Parathyroid adenoma (tissue), 2 donors: ENCODE results near the gene RIIAD1.
"Not testable (repeated sequence)": the region's sequence is repeated elsewhere in the genome, so short reads cannot be mapped to it uniquely, and the experiment has no call there.

Source experiments
- H2AFZ ChIP-seq: fragments of 300-600 bp; sonication (generic); one replicate; pipeline ENCODE4 v1.7.0; 2017; ENCODE audit warnings: antibody characterized with exemption, mild to moderate bottlenecking
- H3K27ac ChIP-seq: fragments of 300-600 bp; sonication (generic); one replicate; pipeline ENCODE4 v1.7.0; 2017
- H3K27me3 ChIP-seq: fragments of 300-600 bp; sonication (generic); one replicate; pipeline ENCODE4 v1.7.0; 2017; ENCODE audit warnings: low read length; ENCODE audit not compliant: control insufficient read depth, insufficient read depth
- H3K36me3 ChIP-seq: fragments of 300-600 bp; sonication (generic); one replicate; pipeline ENCODE4 v1.7.0; 2017; ENCODE audit warnings: low read length; ENCODE audit not compliant: control insufficient read depth, insufficient read depth
- H3K4me1 ChIP-seq: fragments of 300-600 bp; sonication (generic); one replicate; pipeline ENCODE4 v1.7.0; 2017; ENCODE audit warnings: control low read depth
- H3K4me2 ChIP-seq: fragments of 300-600 bp; sonication (generic); one replicate; pipeline ENCODE4 v1.7.0; 2017; ENCODE audit warnings: low read length
- H3K4me3 ChIP-seq: fragments of 300-600 bp; sonication (generic); one replicate; pipeline ENCODE4 v1.7.0; 2017; ENCODE audit warnings: low read depth, low read length
- H3K79me2 ChIP-seq: fragments of 300-600 bp; sonication (generic); one replicate; pipeline ENCODE4 v1.7.0; 2017; ENCODE audit warnings: control low read depth
- H3K9ac ChIP-seq: fragments of 300-600 bp; sonication (generic); one replicate; pipeline ENCODE4 v1.7.0; 2017; ENCODE audit warnings: mild to moderate bottlenecking
- H3K9me3 ChIP-seq: fragments of 300-600 bp; sonication (generic); one replicate; pipeline ENCODE4 v1.7.0; 2017; ENCODE audit warnings: low read length; ENCODE audit not compliant: control insufficient read depth
- TF ChIP-seq, protein P1 (sequence below): fragments of 300-600 bp; sonication (generic); IDR thresholded peaks from one replicate; pipeline ENCODE4 v1.7.0; 2017; ENCODE audit warnings: antibody characterized with exemption, mild to moderate bottlenecking
- donor health status: primary hyperparathyroidism.

The RIIAD1 gene

GRCh38 chr1:151720974-151721787 is at the start of gene RIIAD1:
Gene RIIAD1, plus strand, starts transcription at chr1:151721522. Its CDS starts 15 bp downstream, at chr1:151721537.
- H3K27ac ChIP-seq = peak within 1 kb of the TSS; percentile 58
- H3K27me3 ChIP-seq = no peaks in the 10 kb centered on the region
- no peak within 1 kb of the TSS for H3K4me3 ChIP-seq
- H3K9me3 ChIP-seq = no peaks in the 10 kb centered on the region
- peak within 1 kb of the TSS; percentile 37 for H3K4me2 ChIP-seq
- TF ChIP-seq, protein P1, sequence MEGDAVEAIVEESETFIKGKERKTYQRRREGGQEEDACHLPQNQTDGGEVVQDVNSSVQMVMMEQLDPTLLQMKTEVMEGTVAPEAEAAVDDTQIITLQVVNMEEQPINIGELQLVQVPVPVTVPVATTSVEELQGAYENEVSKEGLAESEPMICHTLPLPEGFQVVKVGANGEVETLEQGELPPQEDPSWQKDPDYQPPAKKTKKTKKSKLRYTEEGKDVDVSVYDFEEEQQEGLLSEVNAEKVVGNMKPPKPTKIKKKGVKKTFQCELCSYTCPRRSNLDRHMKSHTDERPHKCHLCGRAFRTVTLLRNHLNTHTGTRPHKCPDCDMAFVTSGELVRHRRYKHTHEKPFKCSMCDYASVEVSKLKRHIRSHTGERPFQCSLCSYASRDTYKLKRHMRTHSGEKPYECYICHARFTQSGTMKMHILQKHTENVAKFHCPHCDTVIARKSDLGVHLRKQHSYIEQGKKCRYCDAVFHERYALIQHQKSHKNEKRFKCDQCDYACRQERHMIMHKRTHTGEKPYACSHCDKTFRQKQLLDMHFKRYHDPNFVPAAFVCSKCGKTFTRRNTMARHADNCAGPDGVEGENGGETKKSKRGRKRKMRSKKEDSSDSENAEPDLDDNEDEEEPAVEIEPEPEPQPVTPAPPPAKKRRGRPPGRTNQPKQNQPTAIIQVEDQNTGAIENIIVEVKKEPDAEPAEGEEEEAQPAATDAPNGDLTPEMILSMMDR = no peak
- no peaks in the 10 kb centered on the region for H3K79me2 ChIP-seq
- H3K9ac ChIP-seq = no peak within 1 kb of the TSS
- no peaks in the 10 kb centered on the region for H3K36me3 ChIP-seq
- H2AFZ ChIP-seq = peak within 1 kb of the TSS; percentile 84
- H3K4me1 ChIP-seq = peaks cover 6% of the 10 kb centered on the region

GRCh38 chr1:151673407-151673806 is 47.9 kb upstream of the RIIAD1 start:
- Histone ChIP-seq H3K36me3 (no peaks in the 10 kb centered on the region), H3K4me1 (no peaks in the 10 kb centered on the region), H3K79me2 (no peaks in the 10 kb centered on the region), H3K4me2 (no peak overlapping the region), H3K4me3 (no peak overlapping the region), H3K9me3 (no peaks in the 10 kb centered on the region), H2AFZ (no peak overlapping the region), H3K27ac (no peak overlapping the region), H3K27me3 (no peaks in the 10 kb centered on the region), H3K9ac (no peak overlapping the region)
- TF ChIP-seq, protein P1 = no peak

DNA sequence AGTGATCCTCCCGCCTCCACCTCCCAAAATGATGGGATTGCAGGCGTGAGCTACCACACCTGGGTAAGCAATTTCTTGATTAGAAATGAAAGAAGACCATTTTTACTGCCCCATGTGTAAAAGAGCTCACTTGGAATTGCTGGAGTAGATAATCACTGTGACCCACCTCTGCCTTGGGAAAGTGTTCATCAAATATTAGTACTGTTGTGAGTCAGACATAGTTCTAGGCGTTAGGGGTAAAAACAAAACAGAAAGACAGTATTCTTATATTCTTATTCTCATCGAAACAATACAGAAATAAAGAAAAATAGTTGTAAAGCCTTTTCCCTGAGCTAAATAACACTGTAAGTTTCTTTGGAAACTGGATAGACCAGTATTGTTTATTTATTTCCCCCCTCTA is 40.9 kb upstream of the RIIAD1 start:
- Histone ChIP-seq H3K9me3 (no peaks in the 10 kb centered on the region), H3K27me3 (no peaks in the 10 kb centered on the region), H3K36me3 (no peaks in the 10 kb centered on the region), H3K4me1 (no peaks in the 10 kb centered on the region), H2AFZ (no peak overlapping the region), H3K9ac (no peak overlapping the region), H3K27ac (no peak overlapping the region), H3K4me2 (no peak overlapping the region), H3K79me2 (no peaks in the 10 kb centered on the region), H3K4me3 (no peak overlapping the region)
- TF ChIP-seq, protein P1 = no peak

DNA sequence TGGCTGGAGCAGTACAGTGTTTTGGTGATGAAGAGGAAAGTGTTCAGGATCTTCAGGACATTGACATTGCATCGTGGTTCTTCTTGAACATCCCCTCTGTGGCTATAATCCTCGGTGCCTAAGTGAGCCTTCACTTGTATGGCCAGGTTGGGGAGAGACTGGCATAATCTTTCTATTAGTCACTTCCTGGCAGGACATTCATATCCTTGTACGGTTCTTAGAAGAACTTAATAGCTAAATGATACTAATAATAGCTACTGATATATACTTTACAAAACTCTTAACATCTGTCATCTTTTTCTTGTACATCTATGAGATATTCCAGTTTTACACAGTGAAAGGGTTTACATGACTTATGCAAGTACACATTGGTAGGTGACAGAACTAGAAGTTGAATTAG is 40.5 kb upstream of the RIIAD1 start:
- TF ChIP-seq, protein P1 = no peak
- no peak overlapping the region for H3K27ac ChIP-seq
- H3K36me3 ChIP-seq = no peaks in the 10 kb centered on the region

DNA sequence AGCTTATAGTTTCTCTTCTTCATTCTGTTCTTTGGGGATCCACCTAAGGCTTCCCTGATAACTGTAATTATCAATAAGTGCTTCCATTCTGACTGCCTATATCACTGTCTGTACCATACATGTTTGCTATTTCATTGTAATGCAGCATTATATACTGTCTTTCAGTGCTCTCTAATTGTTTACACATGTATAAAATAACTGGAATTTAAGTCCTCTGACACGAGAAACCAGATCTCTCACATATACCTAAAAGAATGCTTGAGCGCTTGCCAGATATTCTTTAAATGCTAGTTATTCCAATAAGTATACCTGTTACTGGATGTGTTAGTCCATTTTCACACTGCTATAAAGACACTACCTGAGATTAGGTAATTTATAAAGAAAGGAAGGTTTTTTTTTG is 39.4 kb upstream of the RIIAD1 start:
- Histone ChIP-seq H2AFZ (no peak overlapping the region), H3K36me3 (no peaks in the 10 kb centered on the region), H3K9ac (no peak overlapping the region), H3K27ac (no peak overlapping the region), H3K4me2 (no peak overlapping the region), H3K9me3 (no peaks in the 10 kb centered on the region), H3K4me3 (no peak overlapping the region), H3K79me2 (no peaks in the 10 kb centered on the region), H3K4me1 (no peaks in the 10 kb centered on the region), H3K27me3 (no peaks in the 10 kb centered on the region)
- TF ChIP-seq, protein P1 = no peak

More for the DNA sequence above, 40.5 kb upstream of the RIIAD1 start:
- Histone ChIP-seq H3K4me1 (no peaks in the 10 kb centered on the region), H3K4me3 (no peak overlapping the region), H3K27me3 (no peaks in the 10 kb centered on the region), H3K4me2 (no peak overlapping the region), H3K79me2 (no peaks in the 10 kb centered on the region), H2AFZ (no peak overlapping the region), H3K9me3 (no peaks in the 10 kb centered on the region), H3K9ac (no peak overlapping the region)

- not testable (repeated sequence) for H2AFZ ChIP-seq, H3K36me3 ChIP-seq, H3K27ac ChIP-seq, H3K9ac ChIP-seq, H3K79me2 ChIP-seq, H3K4me2 ChIP-seq, H3K9me3 ChIP-seq, H3K4me3 ChIP-seq, H3K4me1 ChIP-seq, H3K27me3 ChIP-seq
Measured at GRCh38 chr1:151682901-151683300, 38.4 kb upstream of the RIIAD1 start.
